Measurements from ENCODE around the gene FBXO17.

GRCh38 chr19:38958301-38958700 is 17.2 kb downstream of the FBXO17 start:
- TF ChIP-seq CTCF (IDR thresholded peaks at IDR 0.05; ENCODE audit: poor library complexity, severe bottlenecking) (no peak), EZH2 (IDR thresholded peaks at IDR 0.05; ENCODE audit: borderline replicate concordance, insufficient read depth, low read length, poor library complexity, severe bottlenecking) (no peak), REST (IDR thresholded peaks at IDR 0.05; ENCODE audit: borderline replicate concordance) (no peak), POLR2AphosphoS5 (IDR thresholded peaks at IDR 0.05) (no peak), SMC3 (conservative IDR thresholded peaks at IDR 0.05; ENCODE audit: poor library complexity) (no peak), EP300 (conservative IDR thresholded peaks at IDR 0.05; ENCODE audit: poor library complexity, severe bottlenecking) (no peak)

All from neural cell (in vitro differentiated cells).